ENCODE data around the gene CENPN. TPM values are rescaled to one million over a fixed set of nuclear protein-coding genes. Genes with fewer than 3 reads are reported as not detected.

CENPN gene
- total RNA-seq, 1 experiment from 2014 or later: 105 TPM

- CTCF ChIA-PET: interaction anchor here (1.8 kb wide), 1 partner anchor 14 kb away, joined by 6 read pairs; no protein-coding TSS in a partner anchor
- 0 out of 2 replicates have a peak, but pooled peaks cover 1% of the 10 kb centered on the region for H3K36me3 ChIP-seq (ENCODE audit: control insufficient read depth, insufficient read depth, low read length)
- H3K4me1 ChIP-seq: peaks cover 47% of the 10 kb centered on the region
- no peaks in the 10 kb centered on the region for H3K9me3 Mint-ChIP-seq (ENCODE audit: unreplicated experiment)
- H3K4me3 Mint-ChIP-seq (ENCODE audit: unreplicated experiment): no peak overlapping the region
- H3K27ac Mint-ChIP-seq (ENCODE audit: unreplicated experiment): no peak overlapping the region
- H3K4me1 Mint-ChIP-seq (ENCODE audit: low read depth, unreplicated experiment): peaks cover 66% of the 10 kb centered on the region
- intact Hi-C loops (cut with micrococcal nuclease; ENCODE audit: unreplicated experiment): no loop called here
- no peak for DNase-seq
- no TSS peak for BruUV-seq (replicated peaks)
- peaks cover 24% of the 10 kb centered on the region for H3K36me3 Mint-ChIP-seq (ENCODE audit: insufficient read depth, unreplicated experiment)
- POLR2A ChIA-PET: no interaction called here
- no peaks in the 10 kb centered on the region for H3K9me3 ChIP-seq
- H3K4me3 ChIP-seq (ENCODE audit: low read depth, low read length): no peak overlapping the region
- no peaks in the 10 kb centered on the region for H3K27me3 Mint-ChIP-seq (ENCODE audit: insufficient read depth, unreplicated experiment)
- TF ChIP-seq CTCF (IDR thresholded peaks at IDR 0.05; ENCODE audit: insufficient read depth in 1 of 2, low read depth in 1 of 2, low read length in 1 of 2, severe bottlenecking in 1 of 2, unreplicated experiment in 1 of 2): no peak
- no peaks in the 10 kb centered on the region for H3K27me3 ChIP-seq (replicated peaks; ENCODE audit: control insufficient read depth, insufficient read depth, low read length)
Measured at GRCh38 chr16:80988756-80989155, 18.3 kb upstream of the CENPN start.

GRCh38 chr16:80989801-80990200 is 17.2 kb upstream of the CENPN start:
- H3K36me3 Mint-ChIP-seq (ENCODE audit: insufficient read depth, unreplicated experiment): peaks cover 24% of the 10 kb centered on the region
- no peaks in the 10 kb centered on the region for H3K9me3 ChIP-seq
- H3K36me3 ChIP-seq (ENCODE audit: control insufficient read depth, insufficient read depth, low read length): 0 out of 2 replicates have a peak, but pooled peaks cover 1% of the 10 kb centered on the region
- H3K9me3 Mint-ChIP-seq (ENCODE audit: unreplicated experiment): no peaks in the 10 kb centered on the region
- ChIA-PET POLR2A (no interaction called here), CTCF (no interaction called here)
- H3K4me3 Mint-ChIP-seq (ENCODE audit: unreplicated experiment): no peak overlapping the region
- no peak for DNase-seq
- peaks cover 58% of the 10 kb centered on the region for H3K4me1 ChIP-seq
- no peaks in the 10 kb centered on the region for H3K27me3 ChIP-seq (replicated peaks; ENCODE audit: control insufficient read depth, insufficient read depth, low read length)
- no peaks in the 10 kb centered on the region for H3K27me3 Mint-ChIP-seq (ENCODE audit: insufficient read depth, unreplicated experiment)
- no TSS peak for BruUV-seq (replicated peaks)
- no peak overlapping the region for H3K27ac Mint-ChIP-seq (ENCODE audit: unreplicated experiment)
- no peak for TF ChIP-seq CTCF (IDR thresholded peaks at IDR 0.05; ENCODE audit: insufficient read depth in 1 of 2, low read depth in 1 of 2, low read length in 1 of 2, severe bottlenecking in 1 of 2, unreplicated experiment in 1 of 2)
- intact Hi-C loops (cut with micrococcal nuclease; ENCODE audit: unreplicated experiment): no loop called here
- H3K4me1 Mint-ChIP-seq (ENCODE audit: low read depth, unreplicated experiment): peaks cover 72% of the 10 kb centered on the region
- no peak overlapping the region for H3K4me3 ChIP-seq (ENCODE audit: low read depth, low read length)

GRCh38 chr16:80990577-80990976 is 16.4 kb upstream of the CENPN start:
- no peaks in the 10 kb centered on the region for H3K27me3 ChIP-seq (replicated peaks; ENCODE audit: control insufficient read depth, insufficient read depth, low read length)
- H3K4me1 Mint-ChIP-seq (ENCODE audit: low read depth, unreplicated experiment): peaks cover 68% of the 10 kb centered on the region
- TF ChIP-seq CTCF (IDR thresholded peaks at IDR 0.05; ENCODE audit: insufficient read depth in 1 of 2, low read depth in 1 of 2, low read length in 1 of 2, severe bottlenecking in 1 of 2, unreplicated experiment in 1 of 2): no peak
- no peak overlapping the region for H3K4me3 ChIP-seq (ENCODE audit: low read depth, low read length)
- H3K9me3 ChIP-seq: no peaks in the 10 kb centered on the region
- intact Hi-C loops (cut with micrococcal nuclease; ENCODE audit: unreplicated experiment): no loop called here
- H3K27ac Mint-ChIP-seq (ENCODE audit: unreplicated experiment): no peak overlapping the region
- no peak for DNase-seq
- peaks cover 26% of the 10 kb centered on the region for H3K36me3 Mint-ChIP-seq (ENCODE audit: insufficient read depth, unreplicated experiment)
- no peak overlapping the region for H3K4me3 Mint-ChIP-seq (ENCODE audit: unreplicated experiment)
- BruUV-seq (replicated peaks): no TSS peak
- H3K4me1 ChIP-seq: peaks cover 56% of the 10 kb centered on the region
- H3K36me3 ChIP-seq (ENCODE audit: control insufficient read depth, insufficient read depth, low read length): 0 out of 2 replicates have a peak, but pooled peaks cover 1% of the 10 kb centered on the region
- POLR2A ChIA-PET: interaction anchor here (0.6 kb wide), 1 partner anchor 265 kb away, joined by 8 read pairs; no protein-coding TSS in a partner anchor
- H3K9me3 Mint-ChIP-seq (ENCODE audit: unreplicated experiment): no peaks in the 10 kb centered on the region
- no peaks in the 10 kb centered on the region for H3K27me3 Mint-ChIP-seq (ENCODE audit: insufficient read depth, unreplicated experiment)
- CTCF ChIA-PET: no interaction called here

Data from Caco-2 (cell line).